Brain microvascular endothelial cell (primary cell): ENCODE results near the gene DAGLA.

Experiments
- DNase-seq: peaks from one replicate; pipeline ENCODE4 v3.0.0-alpha.2; 2020
- H3K27ac ChIP-seq: fragments of 250-450 bp; sonication (Bioruptor Pico); 2 replicates; pipeline ENCODE4 v1.5.1; 2020; ENCODE audit warnings: mild to moderate bottlenecking, moderate library complexity
- H3K27me3 ChIP-seq: fragments of 250-450 bp; sonication (Bioruptor Pico); replicated peaks from 2 replicates; pipeline ENCODE4 v1.5.1; 2020; ENCODE audit warnings: mild to moderate bottlenecking
- H3K36me3 ChIP-seq: fragments of 250-450 bp; sonication (Bioruptor Pico); replicated peaks from 2 replicates; pipeline ENCODE4 v1.5.1; 2020; ENCODE audit warnings: mild to moderate bottlenecking
- H3K4me3 ChIP-seq: 2 replicates; pipeline ENCODE4 v1.5.1; 2011; ENCODE audit warnings: low read depth, mild to moderate bottlenecking, control low read depth, low read length, moderate library complexity
- CTCF ChIP-seq: IDR thresholded peaks from 2 replicates; pipeline ENCODE4 v1.5.1; 2011; ENCODE audit warnings: low read depth, mild to moderate bottlenecking, moderate library complexity, low read length, control low read depth, inconsistent platforms; ENCODE audit errors: missing control alignments
- in situ Hi-C: cut with HindIII; loops from 2 replicates; pipeline ENCODE4 v1.10.0; 2017; ENCODE audit warnings: low sequenced_read_pairs, low pct_ligation_motif_present

DAGLA gene

DNA sequence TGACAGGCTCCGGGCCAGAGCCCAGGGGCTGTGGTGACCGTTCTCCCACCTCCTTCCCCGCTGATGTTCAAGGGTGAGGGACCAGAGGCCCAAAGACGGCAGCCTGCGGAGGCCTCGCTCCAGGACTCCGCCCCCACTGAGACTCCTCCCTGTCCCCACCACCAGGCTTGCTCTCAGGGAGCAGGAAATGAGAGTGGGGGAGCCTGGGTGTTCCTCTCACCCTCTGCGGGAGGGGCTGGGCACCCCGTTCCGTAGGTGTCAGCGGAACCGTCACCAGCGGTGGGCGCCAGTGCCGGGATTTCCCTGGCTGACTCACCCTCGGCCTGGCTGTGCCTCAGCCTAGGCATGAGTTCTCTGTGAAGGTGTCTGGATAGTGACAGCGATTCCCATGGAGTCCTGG, 15.7 kb downstream of the DAGLA start:
- Histone ChIP-seq H3K36me3 (no peaks in the 10 kb centered on the region), H3K27me3 (no peaks in the 10 kb centered on the region), H3K27ac (peak overlapping the region; percentile 34), H3K4me3 (peak overlapping the region; percentile 30)
- peak; percentile 36 for TF ChIP-seq CTCF
- DNase-seq = peak; percentile 75
- in situ Hi-C loops = no loop called here

DNA sequence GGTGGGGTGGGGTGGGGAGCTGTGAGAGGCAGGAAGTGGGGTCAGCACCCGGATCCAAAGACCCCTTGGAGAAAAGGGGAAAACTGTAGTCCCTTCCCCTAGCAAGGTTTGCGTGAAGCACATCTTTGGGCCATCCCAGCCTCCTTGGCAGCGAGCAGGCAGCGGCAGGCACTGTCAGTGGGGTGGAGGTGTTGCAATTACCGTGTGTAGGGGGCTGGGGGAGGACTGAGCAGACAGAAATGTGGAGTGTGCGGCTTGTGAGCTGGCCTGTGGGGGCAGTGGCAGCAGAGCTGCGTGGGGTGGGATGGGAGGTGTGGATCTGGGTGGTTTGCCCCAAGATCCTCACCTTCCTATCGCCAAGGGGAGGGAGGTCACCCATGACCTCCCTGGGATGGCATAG, 16.4 kb downstream of the DAGLA start:
- Histone ChIP-seq H3K4me3 (no peak overlapping the region), H3K27ac (no peak overlapping the region), H3K27me3 (no peaks in the 10 kb centered on the region), H3K36me3 (no peaks in the 10 kb centered on the region)
- in situ Hi-C loops = no loop called here
- no peak for DNase-seq
- no peak for TF ChIP-seq CTCF

- in situ Hi-C loops = no loop called here
- H3K36me3 ChIP-seq = no peaks in the 10 kb centered on the region
- TF ChIP-seq CTCF = no peak
- no peak for DNase-seq
- H3K27ac ChIP-seq = no peak overlapping the region
- H3K27me3 ChIP-seq = no peaks in the 10 kb centered on the region
- H3K4me3 ChIP-seq = no peak overlapping the region
Measured at GRCh38 chr11:61697078-61697502, 16.9 kb downstream of the DAGLA start.

GRCh38 chr11:61697764-61698163, 17.6 kb downstream of the DAGLA start:
- no peak for TF ChIP-seq CTCF
- Histone ChIP-seq H3K27ac (no peak overlapping the region), H3K4me3 (no peak overlapping the region), H3K36me3 (no peaks in the 10 kb centered on the region), H3K27me3 (no peaks in the 10 kb centered on the region)
- in situ Hi-C loops = no loop called here
- DNase-seq = no peak

DNA sequence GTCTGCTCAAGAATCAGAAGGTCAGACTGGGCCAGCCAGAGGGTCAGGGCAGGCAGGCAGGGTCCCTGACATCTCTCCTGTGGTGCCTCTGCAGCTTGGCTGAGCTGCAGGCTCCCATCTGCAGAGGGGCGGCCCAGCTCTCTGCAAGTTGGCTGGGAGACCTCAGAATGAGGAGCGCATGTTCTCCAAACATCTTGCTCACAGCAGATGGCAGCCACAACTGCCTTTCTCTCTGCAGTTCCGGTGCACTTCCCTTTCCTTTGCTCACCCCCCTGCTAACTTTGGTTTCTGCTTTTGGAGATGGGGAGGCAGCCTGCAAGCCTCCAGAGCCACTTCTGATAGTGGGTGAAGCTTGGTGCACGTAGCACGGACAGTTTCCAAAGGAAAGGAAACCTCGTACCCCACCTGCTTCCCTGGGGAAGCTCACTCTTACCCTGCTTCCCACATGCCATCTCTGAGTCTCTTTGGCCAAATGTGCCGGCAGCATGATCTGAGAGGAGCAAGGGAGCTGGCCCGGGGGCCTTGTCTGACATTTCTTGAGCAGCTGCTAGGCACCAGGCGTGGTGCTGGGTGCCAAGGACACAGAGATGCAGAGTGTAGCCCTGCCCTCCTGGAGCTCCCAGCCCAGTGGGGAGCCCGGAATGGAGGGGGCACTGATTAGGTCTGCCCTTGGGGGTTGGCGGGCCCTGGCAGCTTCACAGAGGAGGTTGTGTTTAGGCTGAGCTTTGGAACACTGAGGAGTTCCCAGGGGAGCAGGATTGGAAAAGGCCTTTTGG, 18.2 kb downstream of the DAGLA start:
- no peak for TF ChIP-seq CTCF
- H3K4me3 ChIP-seq = no peak overlapping the region
- H3K36me3 ChIP-seq = no peaks in the 10 kb centered on the region
- in situ Hi-C loops = no loop called here
- no peak overlapping the region for H3K27ac ChIP-seq
- no peaks in the 10 kb centered on the region for H3K27me3 ChIP-seq
- no peak for DNase-seq

DNA sequence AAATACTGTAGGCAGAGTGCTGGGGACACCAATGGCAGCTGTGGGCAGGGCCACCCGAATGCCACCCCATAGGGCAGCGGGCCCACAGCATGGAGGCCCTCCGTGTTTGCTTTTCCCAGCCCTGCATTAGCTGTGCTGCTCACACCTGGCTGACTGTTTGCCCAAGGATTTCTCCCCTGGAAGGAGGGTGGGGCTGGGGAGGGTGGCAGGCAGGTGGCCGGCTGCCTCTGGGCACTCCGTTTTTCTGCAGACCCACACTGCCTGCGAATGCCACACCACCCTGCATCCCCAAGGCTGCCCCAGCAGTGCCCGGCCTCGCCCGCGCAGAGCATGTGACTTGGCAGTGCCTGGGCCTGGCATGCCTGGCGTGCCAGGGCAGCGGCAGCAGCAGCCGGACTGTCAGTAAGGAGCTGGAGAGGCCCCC, 19.6 kb downstream of the DAGLA start:
- Histone ChIP-seq H3K36me3 (no peaks in the 10 kb centered on the region), H3K27ac (no peak overlapping the region), H3K4me3 (no peak overlapping the region), H3K27me3 (no peaks in the 10 kb centered on the region)
- no peak for DNase-seq
- TF ChIP-seq CTCF = no peak
- in situ Hi-C loops = no loop called here
